Heart right ventricle (tissue), 16 donors: ENCODE measurements around the gene RCAN2. TPM values are rescaled to one million over a fixed set of nuclear protein-coding genes. Genes with fewer than 3 reads are reported as not detected.
A peak's percentile ranks its signal among the peaks of the same experiment; 100 is the strongest.

Experiments
- ATAC-seq, 8 donors: fragments of 200-7000 bp; cut with Tn5 transposase; one replicate each; pipeline ENCODE4 v1.9.1; 2020; ENCODE audit warnings: mild to moderate bottlenecking in 8 of 8, moderate library complexity in 8 of 8, moderate number of reproducible peaks in 1 of 8
- DNase-seq, 2 donors: peaks; one replicate each; pipeline ENCODE4 v3.0.0-alpha.2; 2020
- H3K27ac ChIP-seq, 10 donors: fragments of 200-600 bp; sonication (generic) in 2 of 10; one replicate each; pipeline versions ENCODE4 v1.5.0 to v1.8.0; 2020 to 2022; ENCODE audit warnings: mild to moderate bottlenecking in 3 of 10
- H3K27me3 ChIP-seq, 7 donors: fragments of 200-600 bp; one replicate each; pipeline ENCODE4 v1.8.0; 2021 to 2022; ENCODE audit warnings: mild to moderate bottlenecking in 2 of 7
- H3K36me3 ChIP-seq, 9 donors: fragments of 200-600 bp; sonication (generic) in 1 of 9; one replicate each; pipeline versions ENCODE4 v1.5.0 to v1.8.0; 2020 to 2022; ENCODE audit warnings: mild to moderate bottlenecking in 2 of 9
- H3K4me1 ChIP-seq, 9 donors: fragments of 200-600 bp; sonication (generic) in 1 of 9; one replicate each; pipeline versions ENCODE4 v1.5.0 to v1.8.0; 2020 to 2022; ENCODE audit warnings: mild to moderate bottlenecking in 4 of 9
- H3K4me3 ChIP-seq, 10 donors: fragments of 200-600 bp; sonication (generic) in 2 of 10; one replicate each; pipeline versions ENCODE4 v1.5.0 to v1.8.0; 2020 to 2022; ENCODE audit warnings: mild to moderate bottlenecking in 7 of 10, moderate library complexity in 2 of 10
- H3K9me3 ChIP-seq, 11 donors: fragments of 200-600 bp in 10 of 11; sonication (generic) in 2 of 11; one replicate each; pipeline versions ENCODE4 v1.5.0 to v1.8.0; 2013 to 2022; ENCODE audit warnings: mild to moderate bottlenecking in 2 of 11, control low read depth in 1 of 11, moderate library complexity in 1 of 11
- CTCF ChIP-seq, 9 donors: fragments of 200-600 bp; sonication (generic) in 2 of 9; IDR thresholded peaks; one replicate each; pipeline versions ENCODE4 v1.5.0 to v1.8.0; 2021 to 2022; ENCODE audit warnings: antibody characterized with exemption in 9 of 9, mild to moderate bottlenecking in 5 of 9, moderate library complexity in 1 of 9
- WGBS, 2 donors: extraction: QIAGEN DNeasy Blood & Tissue Kit; methylation state at CpG; one replicate each; pipeline ENCODE4 v1.1.7; 2013; ENCODE audit warnings: inconsistent platforms in 1 of 2; 5-methylcytosine and 5-hydroxymethylcytosine counted together
- intact Hi-C, 10 donors: fragments of 100-400 bp; cut with DNase I; formaldehyde crosslinking; loops; one replicate each; pipeline versions ENCODE4 v1.11.1 to v1.14.2; 2022
- polyA plus RNA-seq, 2 donors: library from polyadenylated mRNA; stranded (reverse); fragments of 200-250 nt; gene quantifications; one replicate each; pipeline ENCODE4 v1.2.3, GENCODE V29; 2013
- total RNA-seq, 10 donors: library from RNA; stranded (reverse); fragmentation: NEBNext Ultra II Directional in 3 of 10; extraction: Animal tissue kit (Norgen Biotek cat#: 25700) in 3 of 10; gene quantifications; one replicate each; pipeline versions ENCODE4 v1.2.1 to v1.2.4, GENCODE V29; 2021 to 2023
- donor health status: Arrhythmogenic right ventricular cardiomyopathy.
- donor health status: ischemic (EF 13 %, LVEDD 7.1; RV severe dilation, severe dysfunction).
- donor health status: healthy with polysubstance abuse.
- donor health status: DM: no; HTN: yes; CAD: no.
- donor health status: DM: no; HTN: no; CAD: no.
- donor health status: ischemic (EF 25% LVEDD 6.9; RV normal size, moderate dysfunction).
- donor health status: ischemic (EF 25% LVEDD 5.7; RV mildly dilated, moderate dysfunction).
- donor health status: healthy.
- donor health status: DM: yes; HTN: yes; CAD: no.
- donor health status: Ischemic cardiomyopathy.
- donor health status: ischemic (EF 35%, LVEDD 5.7; RV mildly dilated, moderate dysfunction).
- donor health status: nonischemic (EF 11% LVEDD 7.7; RV severe dilation, severe dysfunction).
- donor health status: DM: yes; HTN: yes; CAD: no.
- donor health status: PGD.
- donor health status: ischemic (EF 29% LVEDD 5.4; RV normal size, mild dysfunction).
- donor health status: nonischemic (EF 23%, LVEDD 6.1; RV moderate dilation, normal function).

The RCAN2 gene
- total and polyA plus RNA-seq, 12 donors = 51.0 to 352 (median 298) TPM

GRCh38 chr6:46528961-46529750, 37.9 kb upstream of the RCAN2 start:
- WGBS, 2 donors = 67 to 70% methylated on average over 3 of the region's 3 CpGs
- no peaks in the 10 kb centered on the region for H3K27me3 ChIP-seq
- no peak overlapping the region for H3K27ac ChIP-seq
- H3K4me3 ChIP-seq = no peak overlapping the region
- H3K36me3 ChIP-seq = no peaks in the 10 kb centered on the region
- H3K4me1 ChIP-seq = peaks cover 0 to 8% (median 0%) of the 10 kb centered on the region in 9 donors
- TF ChIP-seq CTCF (IDR thresholded peaks at IDR 0.05) = no peak
- ATAC-seq (no peak), DNase-seq (no peak)
- intact Hi-C loops = no loop called here
- no peaks in the 10 kb centered on the region for H3K9me3 ChIP-seq

GRCh38 chr6:46526607-46527006, 35.4 kb upstream of the RCAN2 start:
- Histone ChIP-seq H3K9me3 (peaks cover 0 to 5% (median 0%) of the 10 kb centered on the region in 11 donors), H3K27ac (no peak overlapping the region), H3K36me3 (no peaks in the 10 kb centered on the region), H3K4me1 (peaks cover 0 to 16% (median 0%) of the 10 kb centered on the region in 9 donors), H3K4me3 (no peak overlapping the region), H3K27me3 (no peaks in the 10 kb centered on the region)
- 86 to 94% methylated on average over 2 of the region's 2 CpGs for WGBS, 2 donors
- ATAC-seq (no peak), DNase-seq (no peak)
- intact Hi-C loops = no loop called here
- no peak for TF ChIP-seq CTCF (IDR thresholded peaks at IDR 0.05)

- peaks cover 0 to 5% (median 0%) of the 10 kb centered on the region in 11 donors for H3K9me3 ChIP-seq
- no peak for TF ChIP-seq CTCF (IDR thresholded peaks at IDR 0.05)
- intact Hi-C loops = no loop called here
- peaks cover 0 to 24% (median 6%) of the 10 kb centered on the region in 9 donors for H3K4me1 ChIP-seq
- no peak overlapping the region for H3K27ac ChIP-seq
- ATAC-seq = no peak
- no peak overlapping the region for H3K4me3 ChIP-seq
- no peaks in the 10 kb centered on the region for H3K27me3 ChIP-seq
- H3K36me3 ChIP-seq = no peaks in the 10 kb centered on the region
- no peak for DNase-seq
These were observed 34.3 kb upstream of the RCAN2 start for GRCh38 chr6:46525583-46525982.

- peaks cover 0 to 33% (median 7%) of the 10 kb centered on the region in 9 donors for H3K4me1 ChIP-seq
- no peaks in the 10 kb centered on the region for H3K36me3 ChIP-seq
- no peaks in the 10 kb centered on the region for H3K27me3 ChIP-seq
- H3K27ac ChIP-seq = peak overlapping the region in 8 of 10 donors; percentile 17 to 74 (median 54)
- intact Hi-C loops = no loop called here
- no peak for DNase-seq
- TF ChIP-seq CTCF (IDR thresholded peaks at IDR 0.05) = no peak
- peak in 7 of 8 donors; percentile 34 to 91 (median 76) for ATAC-seq
- no peak overlapping the region for H3K4me3 ChIP-seq
- H3K9me3 ChIP-seq = peaks cover 0 to 5% (median 0%) of the 10 kb centered on the region in 11 donors
These were observed 30.3 kb upstream of the RCAN2 start for GRCh38 chr6:46521464-46521971.
